WTC11 (cell line): ENCODE results near the gene TNP2. TPM values are rescaled to one million over a fixed set of nuclear protein-coding genes. Genes with fewer than 3 reads are reported as not detected.

Source experiments
- ATAC-seq: fragments of 200-7000 bp; cut with Tn5 transposase; 2 replicates; pipeline ENCODE4 v1.10.0; 2021; ENCODE audit warnings: mild to moderate bottlenecking, moderate library complexity
- CTCF ChIA-PET: fragments of 300-600 bp; sonication (Branson Sonifier 250); formaldehyde crosslinking; loops from one replicate; lab custom pipeline; 2021; ENCODE audit warnings: antibody characterized with exemption; lab: Charles Lee
- POLR2A ChIA-PET: fragments of 350-600 bp; sonication (Branson Sonifier 250); formaldehyde crosslinking; loops from one replicate; lab custom pipeline; 2021; ENCODE audit warnings: antibody characterized with exemption; lab: Charles Lee
- DNase-seq: peaks from one replicate; pipeline ENCODE4 v3.0.0; 2021; ENCODE audit warnings: low spot score
- H3K27ac Mint-ChIP-seq: 2 replicates; pipeline ENCODE4 v1.8.0; 2021; ENCODE audit warnings: mixed read lengths
- H3K27me3 Mint-ChIP-seq: 2 replicates; pipeline ENCODE4 v1.8.0; 2021; ENCODE audit warnings: low read depth, mild to moderate bottlenecking, moderate library complexity, mixed read lengths
- H3K36me3 Mint-ChIP-seq: 2 replicates; pipeline ENCODE4 v1.8.0; 2021; ENCODE audit warnings: mixed read lengths
- H3K4me1 Mint-ChIP-seq: 2 replicates; pipeline ENCODE4 v1.8.0; 2022; ENCODE audit warnings: mixed read lengths
- H3K4me3 Mint-ChIP-seq: 2 replicates; pipeline ENCODE4 v1.8.0; 2021; ENCODE audit warnings: mild to moderate bottlenecking, moderate library complexity, mixed read lengths
- H3K9me3 Mint-ChIP-seq: 2 replicates; pipeline ENCODE4 v1.8.0; 2021; ENCODE audit warnings: mixed read lengths
- ARID4B ChIP-seq: sonication (generic); formaldehyde crosslinking; IDR thresholded peaks from 2 replicates; pipeline ENCODE4 v1.8.0; 2023; ENCODE audit warnings: missing genetic modification reagents, mild to moderate bottlenecking, borderline replicate concordance
- CBFB ChIP-seq: sonication (generic); formaldehyde crosslinking; IDR thresholded peaks from 2 replicates; pipeline ENCODE4 v1.8.1; 2022; ENCODE audit warnings: mild to moderate bottlenecking, low read depth, missing genetic modification reagents
- FOXP1 ChIP-seq: sonication (generic); formaldehyde crosslinking; IDR thresholded peaks from 2 replicates; pipeline ENCODE4 v1.8.0; 2022; ENCODE audit warnings: missing genetic modification reagents, mild to moderate bottlenecking, moderate library complexity, borderline replicate concordance
- GABPB1 ChIP-seq: sonication (generic); formaldehyde crosslinking; IDR thresholded peaks from 2 replicates; pipeline ENCODE4 v1.8.1; 2023; ENCODE audit warnings: mild to moderate bottlenecking, missing genetic modification reagents
- GRHL2 ChIP-seq: fragments of 250-450 bp; sonication (Bioruptor Pico); IDR thresholded peaks from 2 replicates; pipeline ENCODE4 v1.8.0; 2022; ENCODE audit warnings: mild to moderate bottlenecking, moderate library complexity; ENCODE audit not compliant: insufficient replicate concordance, severe bottlenecking
- IRF2 ChIP-seq: sonication (generic); formaldehyde crosslinking; IDR thresholded peaks from 2 replicates; pipeline ENCODE4 v1.8.0; 2022; ENCODE audit warnings: low read depth, missing genetic modification reagents, borderline replicate concordance
- KAT7 ChIP-seq: sonication (generic); formaldehyde crosslinking; IDR thresholded peaks from 2 replicates; pipeline ENCODE4 v1.8.1; 2023; ENCODE audit warnings: missing genetic modification reagents, mild to moderate bottlenecking, borderline replicate concordance
- NFYB ChIP-seq: sonication (generic); formaldehyde crosslinking; conservative IDR thresholded peaks from 2 replicates; pipeline ENCODE4 v1.8.0; 2022; ENCODE audit warnings: low read depth, missing genetic modification reagents
- OVOL2 ChIP-seq: fragments of 250-450 bp; sonication (Bioruptor Pico); IDR thresholded peaks from 2 replicates; pipeline ENCODE4 v1.9.0; 2021; ENCODE audit warnings: mild to moderate bottlenecking, borderline replicate concordance
- PRRX2 ChIP-seq: fragments of 250-450 bp; sonication (Bioruptor Pico); IDR thresholded peaks from 2 replicates; pipeline ENCODE4 v1.8.0; 2021; ENCODE audit warnings: mild to moderate bottlenecking
- RORB ChIP-seq: fragments of 250-450 bp; sonication (Bioruptor Pico); IDR thresholded peaks from 2 replicates; pipeline ENCODE4 v1.9.0; 2021; ENCODE audit warnings: mild to moderate bottlenecking
- TCF7 ChIP-seq: sonication (generic); formaldehyde crosslinking; IDR thresholded peaks from 2 replicates; pipeline ENCODE4 v1.8.0; 2022; ENCODE audit warnings: mild to moderate bottlenecking, low read depth, missing genetic modification reagents, moderate library complexity
- ZNF138 ChIP-seq: sonication (generic); formaldehyde crosslinking; conservative IDR thresholded peaks from 2 replicates; pipeline ENCODE4 v1.8.1; 2022; ENCODE audit warnings: mild to moderate bottlenecking, moderate library complexity, missing genetic modification reagents
- ZNF219 ChIP-seq: sonication (generic); formaldehyde crosslinking; IDR thresholded peaks from 2 replicates; pipeline ENCODE4 v1.8.0; 2023; ENCODE audit warnings: missing genetic modification reagents, mild to moderate bottlenecking, borderline replicate concordance
- ZNF396 ChIP-seq: fragments of 250-450 bp; sonication (Bioruptor Pico); IDR thresholded peaks from 2 replicates; pipeline ENCODE4 v1.8.0; 2021; ENCODE audit warnings: mild to moderate bottlenecking, moderate library complexity, borderline replicate concordance
- ZNF416 ChIP-seq: fragments of 250-450 bp; sonication (Bioruptor Pico); IDR thresholded peaks from 2 replicates; pipeline ENCODE4 v1.9.0; 2021; ENCODE audit warnings: mild to moderate bottlenecking, inconsistent platforms
- ZNF423 ChIP-seq: fragments of 250-450 bp; sonication (Bioruptor Pico); IDR thresholded peaks from 2 replicates; pipeline ENCODE4 v2.1.2; 2022; ENCODE audit warnings: mild to moderate bottlenecking, moderate library complexity
- ZSCAN18 ChIP-seq: fragments of 250-450 bp; sonication (Bioruptor Pico); IDR thresholded peaks from 2 replicates; pipeline ENCODE4 v2.1.2; 2022; ENCODE audit warnings: mild to moderate bottlenecking, moderate library complexity
- total RNA-seq: library from RNA; stranded (reverse); gene quantifications from 3 replicates; pipeline ENCODE4 v1.2.3, GENCODE V29; 2021
- TF ChIP-seq, protein P1 (sequence below): sonication (generic); formaldehyde crosslinking; IDR thresholded peaks from 2 replicates; pipeline ENCODE4 v1.8.1; 2023; ENCODE audit warnings: mild to moderate bottlenecking, moderate library complexity, missing genetic modification reagents
- TF ChIP-seq, protein P2 (sequence below): sonication (generic); formaldehyde crosslinking; IDR thresholded peaks from 2 replicates; pipeline ENCODE4 v1.8.0; 2022; ENCODE audit warnings: mild to moderate bottlenecking, missing genetic modification reagents

The TNP2 gene
- total RNA-seq, 1 experiment from 2014 or later: not detected

DNA sequence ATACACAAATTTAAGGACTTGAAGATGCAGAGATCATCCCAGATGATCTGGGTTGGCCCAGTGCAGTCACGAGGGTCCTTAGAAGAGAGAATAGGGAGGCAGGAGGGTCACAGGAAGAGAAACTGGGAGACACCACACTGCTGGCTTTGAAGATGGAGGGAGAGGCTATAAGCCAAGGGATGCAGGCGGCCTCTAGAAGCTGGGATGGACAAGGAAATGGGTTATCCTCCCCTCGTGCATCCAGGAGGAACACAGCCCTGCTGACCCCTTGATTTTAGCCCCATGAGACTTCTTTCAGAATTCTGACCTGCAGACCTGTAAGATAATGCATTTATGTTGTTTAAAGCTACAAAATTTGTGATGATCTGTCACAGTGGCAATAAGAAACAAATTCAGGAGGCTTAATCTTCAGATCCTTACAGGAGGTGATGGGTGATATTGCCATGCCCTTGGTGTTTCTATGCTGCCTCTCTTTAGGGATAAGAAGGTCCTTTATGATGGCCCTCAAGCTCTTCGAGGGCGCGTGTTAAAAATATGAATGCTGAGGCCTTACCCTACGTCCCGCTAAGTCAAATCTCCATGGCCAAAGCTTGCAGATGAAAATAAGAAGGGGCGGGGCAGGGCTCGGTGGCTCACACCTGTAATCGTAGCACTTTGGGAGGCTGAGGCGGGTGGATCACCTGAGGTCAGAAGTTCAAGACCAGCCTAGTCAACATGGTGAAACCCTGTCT, 8.6 kb upstream of the TNP2 start:
- no peaks in the 10 kb centered on the region; the same call in 1 of the 2 replicates for H3K27me3 Mint-ChIP-seq
- no peak for TF ChIP-seq ZNF138
- no peak for TF ChIP-seq ZNF416 (CRISPR knock-in tag)
- no peak for TF ChIP-seq GABPB1
- TF ChIP-seq ZNF219 (CRISPR knock-in tag): no peak
- TF ChIP-seq PRRX2 (CRISPR knock-in tag): no peak
- TF ChIP-seq CBFB (CRISPR knock-in tag): no peak
- no peak for TF ChIP-seq IRF2
- TF ChIP-seq KAT7 (CRISPR knock-in tag): no peak
- TF ChIP-seq ZNF423 (CRISPR knock-in tag): no peak
- no peak for TF ChIP-seq ZNF396
- TF ChIP-seq NFYB (CRISPR knock-in tag): no peak
- no peak for TF ChIP-seq GRHL2
- TF ChIP-seq RORB: no peak
- TF ChIP-seq TCF7 (CRISPR knock-in tag): no peak
- no peak for TF ChIP-seq FOXP1 (CRISPR knock-in tag)
- no peak for TF ChIP-seq ZSCAN18 (CRISPR knock-in tag)
- TF ChIP-seq, protein P1, sequence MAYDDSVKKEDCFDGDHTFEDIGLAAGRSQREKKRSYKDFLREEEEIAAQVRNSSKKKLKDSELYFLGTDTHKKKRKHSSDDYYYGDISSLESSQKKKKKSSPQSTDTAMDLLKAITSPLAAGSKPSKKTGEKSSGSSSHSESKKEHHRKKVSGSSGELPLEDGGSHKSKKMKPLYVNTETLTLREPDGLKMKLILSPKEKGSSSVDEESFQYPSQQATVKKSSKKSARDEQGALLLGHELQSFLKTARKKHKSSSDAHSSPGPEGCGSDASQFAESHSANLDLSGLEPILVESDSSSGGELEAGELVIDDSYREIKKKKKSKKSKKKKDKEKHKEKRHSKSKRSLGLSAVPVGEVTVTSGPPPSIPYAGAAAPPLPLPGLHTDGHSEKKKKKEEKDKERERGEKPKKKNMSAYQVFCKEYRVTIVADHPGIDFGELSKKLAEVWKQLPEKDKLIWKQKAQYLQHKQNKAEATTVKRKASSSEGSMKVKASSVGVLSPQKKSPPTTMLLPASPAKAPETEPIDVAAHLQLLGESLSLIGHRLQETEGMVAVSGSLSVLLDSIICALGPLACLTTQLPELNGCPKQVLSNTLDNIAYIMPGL: no peak
- TF ChIP-seq OVOL2: no peak
- TF ChIP-seq, protein P2, sequence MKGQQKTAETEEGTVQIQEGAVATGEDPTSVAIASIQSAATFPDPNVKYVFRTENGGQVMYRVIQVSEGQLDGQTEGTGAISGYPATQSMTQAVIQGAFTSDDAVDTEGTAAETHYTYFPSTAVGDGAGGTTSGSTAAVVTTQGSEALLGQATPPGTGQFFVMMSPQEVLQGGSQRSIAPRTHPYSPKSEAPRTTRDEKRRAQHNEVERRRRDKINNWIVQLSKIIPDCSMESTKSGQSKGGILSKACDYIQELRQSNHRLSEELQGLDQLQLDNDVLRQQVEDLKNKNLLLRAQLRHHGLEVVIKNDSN (CRISPR knock-in tag): no peak
- no peak for TF ChIP-seq ARID4B
- no peak for ATAC-seq
- ChIA-PET POLR2A (no interaction called here), CTCF (interaction anchor here (3.5 kb wide), 1 partner anchor 21 kb away, joined by 14 read pairs; the partner anchor contains the start of gene SOCS1)
- peaks cover 8% of the 10 kb centered on the region for H3K9me3 Mint-ChIP-seq
- peaks cover 14% of the 10 kb centered on the region for H3K4me1 Mint-ChIP-seq
- no peak for DNase-seq
- no peak overlapping the region for H3K27ac Mint-ChIP-seq
- H3K4me3 Mint-ChIP-seq: no peak overlapping the region
- H3K36me3 Mint-ChIP-seq: no peaks in the 10 kb centered on the region
